HL-60 (cell line): ENCODE results near the gene RECQL5.
"Not testable (repeated sequence)": the region's sequence is repeated elsewhere in the genome, so short reads cannot be mapped to it uniquely, and the experiment has no call there.

Source experiments
- DNase-seq, 2 experiments: peaks; one replicate each; pipeline ENCODE4 v3.0.0-alpha.2; 2010 to 2020; ENCODE audit warnings: low read depth in 1 of 2, low spot score in 1 of 2
- H3K27ac ChIP-seq: fragments of 250-450 bp; sonication (Bioruptor Pico); replicated peaks from 2 replicates; pipeline ENCODE4 v1.5.1; 2020; ENCODE audit warnings: mild to moderate bottlenecking, moderate library complexity
- H3K27me3 ChIP-seq: fragments of 250-450 bp; sonication (Bioruptor Pico); 2 replicates; pipeline ENCODE4 v1.5.1; 2021; ENCODE audit warnings: mild to moderate bottlenecking, moderate library complexity; ENCODE audit not compliant: insufficient read depth, poor library complexity, severe bottlenecking
- H3K4me3 ChIP-seq: replicated peaks from 2 replicates; pipeline ENCODE4 v1.5.1; 2011; ENCODE audit warnings: mild to moderate bottlenecking, control low read depth, low read length; ENCODE audit not compliant: insufficient read depth
- GABPA ChIP-seq: IDR thresholded peaks from 2 replicates; pipeline ENCODE4 v1.6.1; 2012; ENCODE audit warnings: low read depth
- POLR2AphosphoS5 ChIP-seq: IDR thresholded peaks from 2 replicates; pipeline ENCODE4 v1.6.1; 2012; ENCODE audit warnings: low read depth
- SPI1 ChIP-seq: IDR thresholded peaks from 2 replicates; pipeline ENCODE4 v1.6.1; 2012; ENCODE audit warnings: low read depth, mild to moderate bottlenecking, borderline replicate concordance
- TF ChIP-seq, protein P1 (sequence below): IDR thresholded peaks from one replicate; pipeline ENCODE4 v1.5.1; 2011; ENCODE audit warnings: low read length, control low read depth, inconsistent platforms; ENCODE audit not compliant: insufficient read depth
- TF ChIP-seq, protein P2 (sequence below): IDR thresholded peaks from 2 replicates; pipeline ENCODE4 v1.6.1; 2012; ENCODE audit warnings: low read depth; ENCODE audit not compliant: insufficient replicate concordance

The RECQL5 gene

DNA sequence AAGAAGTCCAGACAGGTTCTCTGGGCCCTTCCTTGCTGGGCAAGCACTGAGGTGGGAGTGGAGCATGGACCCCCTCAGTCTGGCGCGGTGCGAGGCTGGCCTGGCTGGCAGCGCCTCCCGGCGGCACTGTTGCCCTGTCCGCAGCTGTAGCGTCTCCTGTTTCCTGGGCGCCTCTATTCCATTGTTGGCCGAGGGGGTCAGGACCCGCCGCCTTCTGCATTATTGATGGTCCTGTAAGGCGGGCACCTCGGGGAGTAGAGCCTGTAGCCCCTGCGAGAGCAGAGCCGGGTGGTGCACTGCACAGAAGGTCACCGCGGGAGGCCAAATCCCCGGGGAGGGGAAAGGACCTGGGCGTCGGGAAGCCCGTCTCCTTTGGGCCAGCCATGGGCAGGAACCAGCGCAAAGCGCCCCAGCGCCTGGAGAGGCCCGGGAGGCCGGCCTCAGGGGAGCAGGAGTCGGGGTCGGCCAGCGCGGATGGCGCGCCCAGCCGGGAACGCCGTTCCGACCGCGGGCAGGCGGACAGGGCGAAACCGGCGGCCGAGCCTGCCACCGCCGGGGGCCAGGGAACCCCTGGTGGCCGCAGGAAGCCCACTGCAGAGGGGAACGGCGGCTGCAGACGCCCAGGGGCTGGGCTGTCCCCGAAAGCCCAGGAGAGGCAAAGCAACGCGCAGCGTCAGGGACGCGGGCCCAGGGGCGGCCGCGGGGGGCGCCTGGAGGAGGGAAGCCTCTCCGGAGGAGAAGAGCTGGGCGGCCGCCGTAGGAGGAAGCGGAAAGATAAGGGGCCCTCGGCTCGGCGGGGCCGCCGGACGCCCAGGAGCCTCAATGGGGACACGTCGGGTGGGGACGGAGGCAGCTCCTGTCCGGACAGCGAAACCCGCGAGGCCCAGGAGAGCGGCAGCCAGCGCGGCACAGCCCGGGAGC, 79.0 kb downstream of the RECQL5 start, which contains the start of gene MYO15B:
Gene MYO15B (plus strand): TSS at position 126 of the 921 bp plus-strand sequence. CDS start 258 bp downstream, at position 384.
- peaks cover 19% of the 10 kb centered on the region for H3K27me3 ChIP-seq
- TF ChIP-seq, protein P1, sequence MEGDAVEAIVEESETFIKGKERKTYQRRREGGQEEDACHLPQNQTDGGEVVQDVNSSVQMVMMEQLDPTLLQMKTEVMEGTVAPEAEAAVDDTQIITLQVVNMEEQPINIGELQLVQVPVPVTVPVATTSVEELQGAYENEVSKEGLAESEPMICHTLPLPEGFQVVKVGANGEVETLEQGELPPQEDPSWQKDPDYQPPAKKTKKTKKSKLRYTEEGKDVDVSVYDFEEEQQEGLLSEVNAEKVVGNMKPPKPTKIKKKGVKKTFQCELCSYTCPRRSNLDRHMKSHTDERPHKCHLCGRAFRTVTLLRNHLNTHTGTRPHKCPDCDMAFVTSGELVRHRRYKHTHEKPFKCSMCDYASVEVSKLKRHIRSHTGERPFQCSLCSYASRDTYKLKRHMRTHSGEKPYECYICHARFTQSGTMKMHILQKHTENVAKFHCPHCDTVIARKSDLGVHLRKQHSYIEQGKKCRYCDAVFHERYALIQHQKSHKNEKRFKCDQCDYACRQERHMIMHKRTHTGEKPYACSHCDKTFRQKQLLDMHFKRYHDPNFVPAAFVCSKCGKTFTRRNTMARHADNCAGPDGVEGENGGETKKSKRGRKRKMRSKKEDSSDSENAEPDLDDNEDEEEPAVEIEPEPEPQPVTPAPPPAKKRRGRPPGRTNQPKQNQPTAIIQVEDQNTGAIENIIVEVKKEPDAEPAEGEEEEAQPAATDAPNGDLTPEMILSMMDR, result no peak
- TF ChIP-seq GABPA, result 0 out of 2 replicates have a peak, but pooled peaks have one; percentile 10
- no peak for TF ChIP-seq POLR2AphosphoS5
- peak within 1 kb of the TSS; percentile 27 for H3K4me3 ChIP-seq
- H3K27ac ChIP-seq, result 0 out of 2 replicates have a peak within 1 kb of the TSS, but pooled peaks have one; percentile 8
- peak in 1 of 2 experiments; percentile 38 for DNase-seq

DNA sequence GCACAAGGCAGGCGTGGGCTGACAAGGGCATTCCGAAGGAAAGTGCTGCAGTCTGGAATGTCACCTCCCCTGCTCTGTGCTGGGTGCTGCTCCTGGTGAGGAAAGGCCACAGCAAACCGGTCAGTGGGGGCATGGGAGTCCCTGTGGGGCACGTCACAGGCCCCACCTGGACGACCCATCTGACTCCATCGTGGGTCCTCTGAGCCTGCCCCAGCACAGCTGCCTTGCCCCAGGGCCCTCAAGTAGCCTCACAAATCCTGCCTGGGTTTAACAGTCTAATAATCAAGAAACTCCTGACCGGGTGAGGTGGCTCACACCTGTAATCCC, 82.1 kb downstream of the RECQL5 start:
- no peak for DNase-seq
- H3K4me3 ChIP-seq, result no peak overlapping the region
- peaks cover 19% of the 10 kb centered on the region for H3K27me3 ChIP-seq
- TF ChIP-seq POLR2AphosphoS5, result no peak
- no peak for TF ChIP-seq GABPA
- no peak for TF ChIP-seq SPI1
- TF ChIP-seq, protein P1, result no peak
- TF ChIP-seq, protein P2, sequence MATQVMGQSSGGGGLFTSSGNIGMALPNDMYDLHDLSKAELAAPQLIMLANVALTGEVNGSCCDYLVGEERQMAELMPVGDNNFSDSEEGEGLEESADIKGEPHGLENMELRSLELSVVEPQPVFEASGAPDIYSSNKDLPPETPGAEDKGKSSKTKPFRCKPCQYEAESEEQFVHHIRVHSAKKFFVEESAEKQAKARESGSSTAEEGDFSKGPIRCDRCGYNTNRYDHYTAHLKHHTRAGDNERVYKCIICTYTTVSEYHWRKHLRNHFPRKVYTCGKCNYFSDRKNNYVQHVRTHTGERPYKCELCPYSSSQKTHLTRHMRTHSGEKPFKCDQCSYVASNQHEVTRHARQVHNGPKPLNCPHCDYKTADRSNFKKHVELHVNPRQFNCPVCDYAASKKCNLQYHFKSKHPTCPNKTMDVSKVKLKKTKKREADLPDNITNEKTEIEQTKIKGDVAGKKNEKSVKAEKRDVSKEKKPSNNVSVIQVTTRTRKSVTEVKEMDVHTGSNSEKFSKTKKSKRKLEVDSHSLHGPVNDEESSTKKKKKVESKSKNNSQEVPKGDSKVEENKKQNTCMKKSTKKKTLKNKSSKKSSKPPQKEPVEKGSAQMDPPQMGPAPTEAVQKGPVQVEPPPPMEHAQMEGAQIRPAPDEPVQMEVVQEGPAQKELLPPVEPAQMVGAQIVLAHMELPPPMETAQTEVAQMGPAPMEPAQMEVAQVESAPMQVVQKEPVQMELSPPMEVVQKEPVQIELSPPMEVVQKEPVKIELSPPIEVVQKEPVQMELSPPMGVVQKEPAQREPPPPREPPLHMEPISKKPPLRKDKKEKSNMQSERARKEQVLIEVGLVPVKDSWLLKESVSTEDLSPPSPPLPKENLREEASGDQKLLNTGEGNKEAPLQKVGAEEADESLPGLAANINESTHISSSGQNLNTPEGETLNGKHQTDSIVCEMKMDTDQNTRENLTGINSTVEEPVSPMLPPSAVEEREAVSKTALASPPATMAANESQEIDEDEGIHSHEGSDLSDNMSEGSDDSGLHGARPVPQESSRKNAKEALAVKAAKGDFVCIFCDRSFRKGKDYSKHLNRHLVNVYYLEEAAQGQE, result no peak
- H3K27ac ChIP-seq, result no peak overlapping the region

DNA sequence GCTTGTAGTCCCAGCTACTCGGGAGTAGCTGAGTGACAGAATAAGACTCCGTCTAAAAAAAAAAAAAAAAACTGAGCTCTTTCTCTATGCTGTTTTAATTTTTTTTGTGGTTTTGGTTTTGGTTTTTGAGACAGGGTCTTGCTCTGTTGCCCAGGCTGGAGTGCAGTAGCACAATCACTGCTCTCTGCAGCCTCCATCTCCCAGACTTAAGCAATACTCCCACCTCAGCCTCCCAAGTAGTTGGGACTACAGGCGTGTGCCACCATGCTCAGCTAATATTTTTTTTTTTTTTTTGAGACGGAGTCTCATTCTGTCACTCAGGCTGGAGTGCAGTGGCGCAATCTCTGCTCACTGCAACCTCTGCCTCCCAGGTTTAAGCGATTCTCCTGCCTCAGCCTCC, 83.8 kb downstream of the RECQL5 start:
- not testable (repeated sequence) for H3K27ac ChIP-seq, H3K4me3 ChIP-seq, DNase-seq
- H3K27me3 ChIP-seq, result peaks cover 15% of the 10 kb centered on the region

DNA sequence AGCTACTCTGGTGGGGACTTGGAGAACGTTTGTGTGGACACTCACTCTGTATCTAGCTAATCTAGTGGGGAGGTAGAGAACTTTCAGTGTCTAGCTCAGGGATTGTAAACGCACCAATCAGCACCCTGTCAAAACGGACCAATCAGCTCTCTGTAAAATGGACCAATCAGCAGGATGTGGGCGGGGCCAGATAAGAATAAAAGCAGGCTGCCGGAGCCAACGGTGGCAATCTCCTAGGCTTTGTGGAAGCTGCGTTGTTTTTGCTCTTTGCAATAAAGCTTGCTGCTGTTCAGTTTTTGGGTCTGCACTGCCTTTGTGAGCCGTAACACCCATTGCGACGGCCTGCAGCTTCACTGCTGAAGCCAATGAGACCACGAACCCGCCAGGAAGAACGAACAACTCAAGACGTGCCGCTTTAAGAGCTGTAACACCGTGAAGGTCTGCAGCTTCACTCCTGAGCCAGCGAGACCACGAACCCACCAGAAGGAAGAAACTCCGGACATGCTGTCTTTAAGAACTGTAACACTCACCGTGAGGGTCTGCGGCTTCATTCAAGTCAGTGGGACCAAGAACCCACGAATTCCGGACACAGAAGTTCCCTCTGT, 85.7 kb downstream of the RECQL5 start:
- not testable (repeated sequence) for H3K4me3 ChIP-seq, H3K27me3 ChIP-seq, H3K27ac ChIP-seq
- peak in 1 of 2 experiments; percentile 28 for DNase-seq
